GM23338 (cell line): ENCODE measurements around the gene CELF2.

Source experiments
- EZH2 ChIP-seq: fragments of 200-600 bp; sonication (generic); IDR thresholded peaks from one replicate; pipeline ENCODE4 v1.8.0; 2017; ENCODE audit warnings: antibody characterized with exemption, mild to moderate bottlenecking, low read depth; ENCODE audit not compliant: unreplicated experiment
- EZH2phosphoT487 ChIP-seq: fragments of 200-600 bp; sonication (generic); IDR thresholded peaks from one replicate; pipeline ENCODE4 v1.8.1; 2018; ENCODE audit warnings: antibody characterized with exemption; ENCODE audit not compliant: unreplicated experiment
- JUNB ChIP-seq: IDR thresholded peaks from one replicate; pipeline ENCODE4 v1.6.1; 2016; ENCODE audit warnings: antibody characterized with exemption; ENCODE audit not compliant: unreplicated experiment
- NANOG ChIP-seq: IDR thresholded peaks from 2 replicates; pipeline ENCODE4 v1.6.1; 2016; ENCODE audit warnings: antibody characterized with exemption, borderline replicate concordance
- POLR2AphosphoS5 ChIP-seq: IDR thresholded peaks from 2 replicates; pipeline ENCODE4 v1.6.1; 2016; ENCODE audit warnings: antibody characterized with exemption, low read depth
- REST ChIP-seq: IDR thresholded peaks from one replicate; pipeline ENCODE4 v1.6.1; 2018; ENCODE audit warnings: antibody characterized with exemption; ENCODE audit not compliant: unreplicated experiment
- ZNF114 ChIP-seq: fragments of 250-450 bp; sonication (Bioruptor Pico); IDR thresholded peaks from 2 replicates; pipeline ENCODE4 v1.5.0; 2020; ENCODE audit warnings: mild to moderate bottlenecking, moderate library complexity
- TF ChIP-seq, protein P1 (sequence below), 2 experiments: fragments of 200-600 bp in 1 of 2; sonication (generic) in 1 of 2; conservative IDR thresholded peaks; 2 replicates each; pipeline versions ENCODE4 v1.5.1 to v1.6.1; 2016 to 2017; ENCODE audit warnings: antibody characterized with exemption in 2 of 2, low read depth in 2 of 2, mild to moderate bottlenecking in 2 of 2, moderate library complexity in 1 of 2
- TF ChIP-seq, protein P2 (sequence below): IDR thresholded peaks from 2 replicates; pipeline ENCODE4 v1.6.1; 2016; ENCODE audit warnings: antibody characterized with exemption

GRCh38 chr10:11161096-11161495, 143.4 kb downstream of the CELF2 start:
- TF ChIP-seq, protein P1, sequence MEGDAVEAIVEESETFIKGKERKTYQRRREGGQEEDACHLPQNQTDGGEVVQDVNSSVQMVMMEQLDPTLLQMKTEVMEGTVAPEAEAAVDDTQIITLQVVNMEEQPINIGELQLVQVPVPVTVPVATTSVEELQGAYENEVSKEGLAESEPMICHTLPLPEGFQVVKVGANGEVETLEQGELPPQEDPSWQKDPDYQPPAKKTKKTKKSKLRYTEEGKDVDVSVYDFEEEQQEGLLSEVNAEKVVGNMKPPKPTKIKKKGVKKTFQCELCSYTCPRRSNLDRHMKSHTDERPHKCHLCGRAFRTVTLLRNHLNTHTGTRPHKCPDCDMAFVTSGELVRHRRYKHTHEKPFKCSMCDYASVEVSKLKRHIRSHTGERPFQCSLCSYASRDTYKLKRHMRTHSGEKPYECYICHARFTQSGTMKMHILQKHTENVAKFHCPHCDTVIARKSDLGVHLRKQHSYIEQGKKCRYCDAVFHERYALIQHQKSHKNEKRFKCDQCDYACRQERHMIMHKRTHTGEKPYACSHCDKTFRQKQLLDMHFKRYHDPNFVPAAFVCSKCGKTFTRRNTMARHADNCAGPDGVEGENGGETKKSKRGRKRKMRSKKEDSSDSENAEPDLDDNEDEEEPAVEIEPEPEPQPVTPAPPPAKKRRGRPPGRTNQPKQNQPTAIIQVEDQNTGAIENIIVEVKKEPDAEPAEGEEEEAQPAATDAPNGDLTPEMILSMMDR (conservative IDR thresholded peaks at IDR 0.05; ENCODE audit: low read depth in 2 of 2), result no peak
- TF ChIP-seq EZH2 (no peak), NANOG (no peak), POLR2AphosphoS5 (no peak), EZH2phosphoT487 (no peak), REST (no peak), JUNB (no peak), ZNF114 (CRISPR knock-in tag) (no peak)
- TF ChIP-seq, protein P2, sequence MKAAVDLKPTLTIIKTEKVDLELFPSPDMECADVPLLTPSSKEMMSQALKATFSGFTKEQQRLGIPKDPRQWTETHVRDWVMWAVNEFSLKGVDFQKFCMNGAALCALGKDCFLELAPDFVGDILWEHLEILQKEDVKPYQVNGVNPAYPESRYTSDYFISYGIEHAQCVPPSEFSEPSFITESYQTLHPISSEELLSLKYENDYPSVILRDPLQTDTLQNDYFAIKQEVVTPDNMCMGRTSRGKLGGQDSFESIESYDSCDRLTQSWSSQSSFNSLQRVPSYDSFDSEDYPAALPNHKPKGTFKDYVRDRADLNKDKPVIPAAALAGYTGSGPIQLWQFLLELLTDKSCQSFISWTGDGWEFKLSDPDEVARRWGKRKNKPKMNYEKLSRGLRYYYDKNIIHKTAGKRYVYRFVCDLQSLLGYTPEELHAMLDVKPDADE, result no peak
